ENCODE results near the gene CMIP.

CMIP gene

GRCh38 chr16:81484908-81485624, 40.5 kb downstream of the CMIP start:
- no peak for TF ChIP-seq CTCF (IDR thresholded peaks at IDR 0.05; ENCODE audit: unreplicated experiment in 3 of 3)
- H3K36me3 Mint-ChIP-seq (ENCODE audit: low read depth) = no peaks in the 10 kb centered on the region
- H3K27me3 Mint-ChIP-seq (ENCODE audit: low read depth) = no peaks in the 10 kb centered on the region

GRCh38 chr16:81485824-81486539, 41.4 kb downstream of the CMIP start:
- peaks cover 44% of the 10 kb centered on the region for H3K4me1 Mint-ChIP-seq
- H3K4me3 Mint-ChIP-seq = no peak overlapping the region
- TF ChIP-seq CTCF (IDR thresholded peaks at IDR 0.05; ENCODE audit: unreplicated experiment in 3 of 3) = no peak
- no peaks in the 10 kb centered on the region for H3K9me3 Mint-ChIP-seq
- H3K36me3 Mint-ChIP-seq (ENCODE audit: low read depth) = no peaks in the 10 kb centered on the region
- no peaks in the 10 kb centered on the region for H3K27me3 Mint-ChIP-seq (ENCODE audit: low read depth)
- peak overlapping the region; percentile 12 to 76 (median 57) for H3K27ac Mint-ChIP-seq

More at GRCh38 chr16:81484908-81485624, 40.5 kb downstream of the CMIP start:
- Mint-ChIP-seq H3K9me3 (no peaks in the 10 kb centered on the region), H3K27ac (peak overlapping the region; percentile 12 to 76 (median 57)), H3K4me3 (no peak overlapping the region), H3K4me1 (peaks cover 47% of the 10 kb centered on the region)

- no peaks in the 10 kb centered on the region for H3K9me3 Mint-ChIP-seq
- H3K36me3 Mint-ChIP-seq (ENCODE audit: low read depth) = no peaks in the 10 kb centered on the region
- H3K27ac Mint-ChIP-seq = no peak overlapping the region
- peaks cover 43% of the 10 kb centered on the region for H3K4me1 Mint-ChIP-seq
- TF ChIP-seq CTCF (IDR thresholded peaks at IDR 0.05; ENCODE audit: unreplicated experiment in 3 of 3) = no peak
- no peak overlapping the region for H3K4me3 Mint-ChIP-seq
- no peaks in the 10 kb centered on the region for H3K27me3 Mint-ChIP-seq (ENCODE audit: low read depth)
Measured at GRCh38 chr16:81486540-81487061, 42.0 kb downstream of the CMIP start.

GRCh38 chr16:81487301-81487720, 42.7 kb downstream of the CMIP start:
- no peak for TF ChIP-seq CTCF (IDR thresholded peaks at IDR 0.05; ENCODE audit: unreplicated experiment in 3 of 3)
- H3K36me3 Mint-ChIP-seq (ENCODE audit: low read depth) = no peaks in the 10 kb centered on the region
- peaks cover 50% of the 10 kb centered on the region for H3K4me1 Mint-ChIP-seq
- H3K4me3 Mint-ChIP-seq = no peak overlapping the region
- no peak overlapping the region for H3K27ac Mint-ChIP-seq
- H3K27me3 Mint-ChIP-seq (ENCODE audit: low read depth) = no peaks in the 10 kb centered on the region
- no peaks in the 10 kb centered on the region for H3K9me3 Mint-ChIP-seq

- no peak for TF ChIP-seq CTCF (IDR thresholded peaks at IDR 0.05; ENCODE audit: unreplicated experiment in 3 of 3)
- peaks cover 52% of the 10 kb centered on the region for H3K4me1 Mint-ChIP-seq
- H3K27me3 Mint-ChIP-seq (ENCODE audit: low read depth) = no peaks in the 10 kb centered on the region
- no peak overlapping the region for H3K27ac Mint-ChIP-seq
- H3K9me3 Mint-ChIP-seq = no peaks in the 10 kb centered on the region
- no peak overlapping the region for H3K4me3 Mint-ChIP-seq
- no peaks in the 10 kb centered on the region for H3K36me3 Mint-ChIP-seq (ENCODE audit: low read depth)
Measured at GRCh38 chr16:81488687-81489411, 44.2 kb downstream of the CMIP start.
